Measurements from ENCODE around the gene NGDN.

The NGDN gene

DNA sequence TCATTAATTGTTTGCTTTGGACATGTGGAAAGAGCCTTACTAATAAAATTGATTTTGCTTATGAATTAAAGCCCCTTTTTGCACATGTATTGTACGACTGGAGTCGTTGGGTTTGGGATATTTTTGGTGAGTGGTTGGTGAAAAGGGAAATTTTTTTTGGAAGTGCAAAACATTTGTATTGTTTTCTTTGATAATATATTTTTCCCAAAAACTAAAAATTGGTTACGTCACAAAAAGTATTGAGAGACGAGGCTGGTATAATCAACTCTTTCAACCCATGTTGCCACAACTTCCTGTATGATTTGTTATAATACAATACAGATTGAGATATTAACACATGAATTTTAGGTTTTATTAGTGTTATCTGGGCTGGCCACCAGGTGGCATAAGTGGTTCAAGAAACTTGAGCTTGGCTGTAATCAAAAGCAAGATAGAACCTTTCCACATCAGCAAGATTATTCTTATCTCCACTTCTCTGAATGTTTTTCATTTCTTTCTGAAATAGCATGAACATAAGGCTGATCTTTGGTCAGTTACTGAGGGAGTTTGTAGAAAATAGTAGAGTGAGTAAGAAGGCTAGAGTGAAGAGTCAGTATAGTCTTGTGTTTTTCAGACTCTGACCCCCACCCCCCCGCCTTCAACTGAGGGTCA lies 8.7 kb downstream of the NGDN start:
- DNase-seq, result peak; percentile 68

DNA sequence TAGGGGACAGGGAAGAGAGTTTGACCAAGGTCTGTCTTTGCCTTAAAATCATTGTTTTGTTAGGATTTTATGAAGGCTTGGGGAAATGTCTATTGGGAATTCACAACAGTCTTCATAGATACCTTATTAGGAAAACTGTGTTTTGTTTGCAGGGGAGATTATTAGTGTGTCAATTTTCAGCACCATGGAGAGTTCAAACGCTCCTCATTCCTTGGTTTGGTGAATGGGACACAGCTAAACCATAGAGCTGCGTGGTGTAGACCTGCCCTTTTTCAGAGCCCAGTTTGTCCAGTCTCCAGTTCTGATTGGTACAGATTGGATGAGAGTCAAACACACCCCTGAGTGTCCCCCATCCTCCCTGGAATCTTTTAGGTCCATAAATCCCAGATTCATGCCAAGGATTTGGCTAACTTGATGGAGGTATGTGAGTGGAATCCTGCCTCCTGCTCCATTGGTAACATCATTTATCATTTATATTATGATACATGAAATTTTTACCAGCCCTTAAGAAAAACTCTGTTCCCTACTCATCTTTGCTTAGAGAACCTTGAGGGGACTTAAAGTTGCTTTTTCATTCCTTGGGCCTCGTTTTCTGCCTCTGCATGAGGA lies 12.0 kb downstream of the NGDN start:
- no peak for DNase-seq

DNA sequence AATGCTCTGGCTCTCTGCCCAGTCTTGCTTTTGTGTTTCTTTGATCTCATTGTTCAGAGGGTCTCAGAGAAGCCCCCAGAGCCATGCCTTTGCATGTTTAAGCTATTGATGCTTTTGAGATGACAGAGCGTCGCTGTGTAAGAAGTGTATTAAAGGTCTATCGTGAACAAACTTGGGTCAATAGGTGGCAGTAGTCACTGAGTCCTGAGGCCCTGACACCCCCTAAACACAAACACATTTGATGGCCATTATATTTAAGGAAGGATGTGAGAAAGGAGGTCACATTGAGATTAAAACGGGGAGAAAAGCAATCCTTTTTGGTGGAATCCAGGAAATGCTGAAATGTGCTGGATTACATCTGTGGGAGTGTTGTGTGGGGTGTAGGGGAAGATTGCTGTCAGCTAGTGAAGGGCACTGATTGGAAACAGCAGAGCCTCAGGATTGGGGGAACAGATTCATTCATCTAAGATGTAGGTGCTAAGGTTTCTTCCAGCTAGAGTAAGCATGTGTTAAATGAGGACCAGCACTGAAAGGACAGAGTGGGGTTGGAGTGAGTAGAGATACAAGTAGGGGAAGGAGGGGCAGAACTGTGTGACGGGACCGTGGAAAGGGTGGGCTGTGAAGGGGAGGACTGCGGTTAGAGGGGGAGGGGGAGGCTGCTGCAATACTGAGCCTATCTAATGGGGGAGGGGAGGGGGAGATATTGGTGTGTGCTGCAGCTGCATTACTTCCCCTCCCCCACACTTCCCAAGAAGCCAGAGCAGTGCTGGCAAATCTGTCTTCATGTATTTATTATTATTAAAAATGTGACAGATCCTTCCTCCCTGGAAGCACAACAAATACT lies 12.7 kb downstream of the NGDN start:
- no peak for DNase-seq

DNA sequence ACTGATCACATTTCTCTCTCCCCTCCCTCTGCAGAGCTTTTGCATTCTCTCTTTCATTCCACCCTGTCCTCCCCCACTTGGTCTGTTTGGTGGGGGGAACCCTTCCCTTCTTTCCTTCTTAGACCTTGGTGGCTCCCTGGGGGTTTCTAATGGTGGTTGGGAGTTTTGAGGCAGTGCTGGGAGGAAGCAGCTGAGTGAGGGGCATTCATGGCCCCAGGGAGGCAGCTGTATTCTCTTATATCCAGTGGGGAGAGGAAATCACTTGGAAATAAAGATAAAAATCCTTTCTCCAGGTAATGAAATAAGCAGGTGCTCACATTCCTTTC lies 13.3 kb downstream of the NGDN start:
- no peak for DNase-seq

DNA sequence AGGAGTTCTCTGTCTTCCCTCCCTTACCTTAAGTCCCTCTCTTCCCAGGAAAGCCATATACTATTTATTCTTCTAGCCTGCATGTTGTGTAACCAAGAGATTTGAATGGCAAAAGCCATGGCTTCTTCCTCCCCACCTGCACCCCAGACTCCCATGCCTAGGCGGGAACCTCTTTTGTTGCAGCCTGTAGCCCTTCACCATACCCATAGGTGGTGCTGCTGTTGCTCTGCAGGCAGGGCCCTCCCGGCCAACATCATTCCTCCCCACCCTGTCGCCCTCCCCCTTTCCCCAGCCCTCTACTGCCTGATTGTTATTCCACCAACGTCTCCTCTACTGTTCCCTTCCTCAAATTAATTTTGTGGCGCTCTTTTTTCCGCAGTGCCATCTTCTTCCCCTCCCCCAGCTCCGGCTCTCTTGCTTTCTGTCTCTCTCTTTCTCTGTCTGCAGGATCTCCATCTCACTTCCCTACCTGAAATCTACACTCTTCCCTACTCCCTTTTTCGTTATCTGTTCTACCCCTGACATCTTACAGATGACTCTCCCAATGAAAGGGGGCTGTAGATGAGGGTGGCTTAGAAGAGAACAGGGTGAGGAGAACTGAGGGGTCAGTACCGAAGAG lies 13.8 kb downstream of the NGDN start:
- no peak for DNase-seq

DNA sequence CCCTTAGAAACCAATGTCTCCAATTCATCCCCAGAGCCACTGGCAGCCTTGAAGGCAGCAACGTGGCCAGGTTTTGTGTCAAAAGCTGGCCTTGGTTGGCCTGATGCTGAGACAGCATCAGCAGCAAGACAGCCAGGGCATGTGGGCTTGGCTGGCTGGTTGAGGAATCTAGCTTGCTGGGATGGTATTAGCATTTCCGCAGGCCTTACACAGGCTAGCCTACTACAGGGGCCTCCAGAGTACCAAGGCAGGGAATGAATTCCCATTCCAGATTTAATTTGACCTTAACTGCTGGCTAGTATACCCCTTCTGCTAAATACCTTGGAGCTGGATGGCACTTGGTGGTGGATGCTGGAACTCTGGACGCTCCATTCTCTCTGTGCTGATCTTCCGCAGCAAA lies 15.8 kb downstream of the NGDN start:
- DNase-seq, result no peak

DNA sequence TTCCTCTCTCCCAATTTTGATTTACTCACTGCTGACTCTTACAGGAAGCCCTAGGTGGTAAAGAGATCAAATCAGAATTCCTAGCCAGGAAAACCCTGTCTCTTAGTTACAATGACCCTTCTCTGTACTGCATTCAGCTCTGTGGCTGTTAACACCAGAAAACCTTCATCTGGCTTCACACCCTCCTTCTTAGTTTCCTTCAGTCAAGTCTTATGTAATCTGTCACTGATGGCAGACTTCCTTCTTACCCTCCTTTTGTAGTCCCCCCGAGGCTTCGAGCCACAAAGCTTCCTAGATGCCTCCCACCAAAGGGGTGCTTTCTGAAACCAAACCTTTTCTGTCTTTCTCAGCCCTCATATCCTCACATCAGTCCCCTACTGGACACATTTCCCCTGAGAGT lies 16.5 kb downstream of the NGDN start:
- no peak for DNase-seq

DNA sequence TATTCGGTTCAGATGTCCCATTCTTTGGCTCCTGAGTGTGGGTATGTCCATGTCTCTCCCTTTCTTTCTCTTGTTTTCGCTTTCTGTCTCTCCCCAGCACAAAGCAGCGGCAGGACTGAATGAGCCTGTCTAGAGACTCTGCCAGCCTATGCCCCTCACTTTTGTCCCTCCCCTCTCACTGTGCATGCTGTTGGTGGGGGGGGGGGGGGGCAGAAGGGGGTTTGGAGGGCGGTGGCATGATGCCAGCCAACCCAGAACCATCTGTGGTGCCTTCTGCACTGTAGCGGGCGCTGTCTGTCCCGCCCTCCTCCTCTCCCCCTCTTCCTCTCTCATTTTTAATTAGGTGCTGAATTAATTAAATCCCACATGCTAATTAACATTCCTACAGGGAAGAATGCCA lies 17.7 kb downstream of the NGDN start:
- DNase-seq, result no peak

DNA sequence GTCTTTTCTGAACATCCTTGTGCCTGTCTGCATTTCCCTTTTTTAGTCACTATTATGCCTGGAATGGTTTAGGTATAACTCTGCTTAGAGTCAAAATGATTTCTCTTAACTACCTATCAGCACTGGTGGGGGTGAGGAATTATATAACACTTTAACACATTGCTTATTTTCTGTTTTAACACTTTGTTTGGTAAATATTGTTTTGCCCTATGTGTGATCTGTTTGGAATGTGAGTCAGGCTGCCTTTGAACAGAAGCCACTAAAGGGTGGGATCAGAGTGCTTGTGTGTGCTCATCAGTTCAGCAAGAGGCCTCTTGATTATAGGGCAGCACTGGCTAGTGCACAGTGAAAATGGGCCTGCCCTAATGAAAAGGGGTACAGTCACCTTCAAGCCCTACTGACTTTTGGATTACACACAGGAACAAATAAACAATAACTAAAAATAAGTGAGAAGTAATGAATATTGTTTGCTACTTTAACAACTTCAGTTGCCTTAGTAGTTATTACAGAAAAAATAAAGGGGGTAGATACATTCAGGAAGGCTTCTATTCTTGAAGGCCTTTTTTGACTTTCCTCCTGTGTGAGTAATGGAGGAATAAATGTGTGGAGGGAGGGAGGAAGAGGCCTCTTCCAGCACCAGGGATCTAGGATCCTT lies 23.2 kb downstream of the NGDN start:
- no peak for DNase-seq

DNA sequence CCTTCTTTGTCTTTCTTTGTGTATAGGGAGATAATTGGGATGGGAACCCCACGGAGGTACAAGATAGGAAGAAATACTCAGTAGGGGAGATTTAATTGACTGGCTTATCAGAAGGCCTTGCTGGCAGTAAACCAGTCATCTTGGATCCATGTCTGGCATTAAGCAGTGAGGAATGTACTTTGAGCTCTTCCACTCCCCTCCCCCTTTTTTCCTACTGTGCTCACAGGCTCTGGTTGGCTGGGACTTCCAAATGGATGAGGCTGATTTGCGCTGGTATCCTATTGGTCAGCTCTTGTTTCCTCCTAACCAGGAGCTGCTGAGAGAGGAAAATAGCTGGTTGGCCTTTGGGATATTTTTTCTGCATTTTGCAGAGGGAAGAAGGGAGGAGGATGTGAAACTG lies 24.7 kb downstream of the NGDN start:
- no peak for DNase-seq

DNA sequence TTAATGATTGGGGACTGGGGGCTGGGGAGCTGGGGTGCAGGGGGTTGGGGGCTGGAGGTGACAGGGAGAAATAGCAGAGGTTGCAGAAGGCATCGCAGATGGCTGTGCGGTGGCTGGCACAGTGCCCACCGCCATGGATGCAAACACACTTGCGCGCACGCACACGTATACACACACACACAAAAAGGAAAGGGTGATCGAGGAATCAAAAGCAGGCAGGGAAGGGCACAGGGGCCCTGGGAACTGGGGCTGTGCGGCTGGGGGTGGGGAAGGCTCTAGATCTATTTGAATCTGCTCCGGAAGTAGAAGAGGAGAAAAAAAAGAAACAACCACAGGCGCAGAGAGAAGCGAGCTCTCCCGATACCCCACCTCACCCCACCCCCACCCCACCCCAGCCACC lies 42.7 kb downstream of the NGDN start:
- no peak for DNase-seq

DNA sequence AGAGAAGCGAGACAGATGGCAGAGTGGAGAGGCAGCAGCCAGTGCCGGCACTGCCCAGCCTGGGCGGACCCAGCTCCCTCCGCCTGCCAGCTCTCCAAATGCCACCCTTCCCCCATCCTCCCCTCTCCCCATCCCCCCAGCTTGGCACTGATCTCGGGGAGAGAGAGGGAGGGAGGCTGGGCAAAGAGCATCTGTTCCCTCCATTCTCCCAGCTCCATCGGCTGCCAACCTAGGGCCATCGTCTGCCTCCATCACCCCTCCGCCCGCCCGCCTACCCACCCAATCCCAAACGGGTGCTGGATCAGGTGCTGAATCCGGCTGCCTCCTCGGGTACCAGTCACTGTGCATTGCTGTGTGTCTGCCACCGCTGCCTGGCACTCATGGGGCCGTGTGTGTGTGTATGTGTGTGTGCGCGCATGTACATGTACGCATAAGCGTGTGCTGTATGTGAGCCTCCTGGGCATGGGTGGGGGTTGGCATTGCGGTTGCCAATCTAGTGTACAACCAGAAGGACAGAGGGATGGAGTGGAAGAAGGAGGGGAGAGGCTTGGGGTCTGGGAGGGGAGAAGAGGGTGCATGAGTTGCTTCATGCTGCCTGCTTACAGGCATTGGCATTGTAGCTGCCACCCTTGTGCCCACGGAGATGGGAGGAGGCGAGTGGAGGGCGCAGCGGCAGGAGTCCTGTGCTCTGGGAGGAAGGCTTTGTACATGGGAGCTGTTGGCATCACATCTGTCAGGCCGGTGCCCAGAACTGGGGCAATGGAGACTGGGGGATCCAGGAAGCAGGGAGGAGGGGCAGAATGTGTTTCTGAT lies 43.7 kb downstream of the NGDN start:
- DNase-seq, result no peak

DNA sequence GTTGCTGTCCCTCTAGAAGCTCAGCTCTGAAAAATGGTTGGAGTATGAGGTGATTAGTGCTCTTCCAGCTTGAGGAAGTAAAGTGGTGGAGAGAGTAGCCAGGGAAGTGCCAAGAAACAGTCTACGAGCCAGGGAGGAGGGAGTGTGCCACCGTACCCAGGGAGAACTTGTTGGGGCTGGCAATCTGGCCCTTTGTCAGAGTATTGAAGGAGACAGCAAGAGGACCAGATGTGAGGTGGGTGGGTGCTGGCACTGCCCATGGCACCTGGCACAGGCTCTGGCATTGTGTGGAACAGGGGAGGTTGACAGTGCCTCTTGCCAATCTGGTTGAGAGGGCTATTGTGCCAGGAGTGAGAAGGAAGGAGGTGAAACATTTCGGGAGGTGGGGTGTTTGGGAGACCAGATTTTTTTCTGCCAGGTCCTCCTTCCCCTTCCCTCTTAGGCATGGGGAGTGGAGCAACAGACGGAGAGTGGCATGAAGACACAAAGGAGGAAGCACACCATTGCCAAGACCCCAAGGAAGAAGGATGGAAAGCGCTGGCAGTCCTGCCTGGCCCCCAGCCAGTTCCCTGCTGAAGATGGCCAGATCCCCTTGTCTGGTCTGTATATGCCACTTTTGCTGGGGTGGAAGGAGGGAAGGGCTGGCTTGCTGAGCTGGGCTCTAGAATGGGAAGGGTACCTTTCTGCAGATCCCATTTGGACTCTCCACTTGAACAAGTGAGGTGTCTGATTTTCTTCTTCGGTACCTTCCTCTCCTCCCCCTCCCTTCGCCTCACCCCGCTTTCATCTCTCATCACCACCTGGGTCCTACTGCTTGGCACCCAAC lies 44.5 kb downstream of the NGDN start:
- no peak for DNase-seq

DNA sequence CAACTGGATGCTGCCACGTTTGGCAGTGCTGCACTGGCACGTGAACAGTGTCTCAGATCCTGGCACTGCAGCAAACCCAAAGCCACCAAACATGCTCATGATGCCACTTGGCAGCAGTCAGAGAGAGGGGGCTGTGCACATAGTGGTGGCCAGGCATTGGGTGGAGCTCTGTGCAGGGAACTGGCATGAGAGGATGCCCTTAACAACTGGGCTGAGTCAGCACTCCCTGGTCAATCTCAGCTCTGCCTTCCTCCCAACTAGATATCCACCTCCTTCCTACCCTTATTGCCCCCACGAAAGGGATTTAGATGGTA lies 45.1 kb downstream of the NGDN start:
- no peak for DNase-seq

DNA sequence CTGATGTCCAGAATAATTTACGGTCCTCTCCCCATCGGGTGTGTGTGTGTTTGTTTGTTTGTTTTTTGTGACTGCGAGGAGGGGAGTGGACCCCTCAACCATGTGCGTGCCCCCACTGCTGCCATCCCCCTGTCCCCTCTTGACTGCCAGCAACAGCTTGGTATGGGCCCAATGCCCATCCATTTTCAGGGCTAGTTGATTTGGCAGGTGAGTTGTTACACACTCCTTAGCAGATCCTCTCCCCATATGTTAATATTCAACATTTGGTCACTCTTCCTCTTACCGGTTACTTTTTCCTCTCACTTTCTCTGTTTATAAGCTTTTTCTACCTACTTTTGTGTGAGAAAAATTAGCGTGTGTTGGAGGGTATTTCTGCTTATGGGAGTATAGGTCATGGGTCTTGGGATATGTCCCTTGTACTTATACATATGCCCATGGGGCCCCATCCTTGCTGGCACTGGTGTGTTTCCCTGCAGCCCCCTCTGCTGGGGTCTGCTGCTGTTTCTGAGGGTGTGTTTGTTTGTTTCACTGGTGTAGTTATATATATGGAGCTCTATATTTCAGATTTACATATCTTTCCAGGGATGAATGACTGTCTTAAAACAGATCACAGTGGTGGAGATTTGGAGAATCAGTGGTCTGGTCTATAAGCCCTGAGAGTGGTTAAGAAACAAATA lies 48.3 kb downstream of the NGDN start:
- DNase-seq, result no peak

DNA sequence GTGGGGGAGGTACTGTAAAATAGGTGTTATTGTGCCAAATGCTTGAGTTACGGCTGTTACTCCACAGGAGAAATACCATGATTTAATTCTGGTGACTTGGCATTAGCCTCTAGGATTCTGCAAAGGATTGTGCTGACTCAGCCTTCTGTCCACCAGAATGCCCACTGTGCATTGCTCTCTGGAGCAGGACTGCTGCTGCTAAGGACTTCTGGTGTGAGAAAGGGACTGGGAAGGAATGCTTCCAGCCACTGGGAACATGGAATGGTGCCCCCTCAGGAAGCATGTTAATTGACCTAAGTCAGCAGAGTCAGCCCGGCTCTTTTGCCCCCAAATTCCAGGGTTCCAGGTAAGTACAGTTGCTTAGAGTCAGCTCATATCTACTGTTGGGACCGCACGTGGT lies 49.2 kb downstream of the NGDN start:
- no peak for DNase-seq

DNA sequence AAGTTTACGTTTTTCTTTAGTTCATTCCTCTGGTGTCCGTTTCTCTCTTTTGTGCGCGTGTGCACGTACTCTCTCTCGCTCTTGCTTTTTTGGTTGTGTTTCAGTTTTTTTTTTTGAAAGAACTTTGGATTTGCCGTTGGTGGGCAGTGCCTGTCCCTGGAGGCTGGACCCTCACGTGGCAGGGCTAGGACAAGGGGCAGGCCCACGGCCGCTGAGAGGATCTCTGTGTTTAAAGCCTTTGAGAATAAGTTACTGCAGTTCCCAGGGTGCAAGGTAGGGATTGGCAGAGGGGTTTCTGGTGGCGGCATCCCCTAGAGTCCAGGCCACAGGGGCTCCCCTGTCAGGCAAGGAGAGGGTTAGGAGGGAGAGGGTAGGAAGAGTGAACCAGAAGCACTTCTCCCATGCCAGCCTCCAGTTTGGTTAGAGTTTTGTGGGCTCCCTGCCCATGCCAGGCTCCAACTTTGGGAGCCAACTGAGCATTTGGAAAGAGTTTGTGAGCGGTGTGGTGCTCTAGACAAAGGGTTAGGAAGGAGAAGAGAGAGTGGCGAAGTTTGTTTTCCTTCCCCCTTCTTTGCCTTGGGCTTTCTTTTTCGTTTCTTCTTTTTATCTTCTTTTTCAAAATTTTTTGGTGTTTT lies 51.5 kb downstream of the NGDN start:
- DNase-seq, result no peak

DNA sequence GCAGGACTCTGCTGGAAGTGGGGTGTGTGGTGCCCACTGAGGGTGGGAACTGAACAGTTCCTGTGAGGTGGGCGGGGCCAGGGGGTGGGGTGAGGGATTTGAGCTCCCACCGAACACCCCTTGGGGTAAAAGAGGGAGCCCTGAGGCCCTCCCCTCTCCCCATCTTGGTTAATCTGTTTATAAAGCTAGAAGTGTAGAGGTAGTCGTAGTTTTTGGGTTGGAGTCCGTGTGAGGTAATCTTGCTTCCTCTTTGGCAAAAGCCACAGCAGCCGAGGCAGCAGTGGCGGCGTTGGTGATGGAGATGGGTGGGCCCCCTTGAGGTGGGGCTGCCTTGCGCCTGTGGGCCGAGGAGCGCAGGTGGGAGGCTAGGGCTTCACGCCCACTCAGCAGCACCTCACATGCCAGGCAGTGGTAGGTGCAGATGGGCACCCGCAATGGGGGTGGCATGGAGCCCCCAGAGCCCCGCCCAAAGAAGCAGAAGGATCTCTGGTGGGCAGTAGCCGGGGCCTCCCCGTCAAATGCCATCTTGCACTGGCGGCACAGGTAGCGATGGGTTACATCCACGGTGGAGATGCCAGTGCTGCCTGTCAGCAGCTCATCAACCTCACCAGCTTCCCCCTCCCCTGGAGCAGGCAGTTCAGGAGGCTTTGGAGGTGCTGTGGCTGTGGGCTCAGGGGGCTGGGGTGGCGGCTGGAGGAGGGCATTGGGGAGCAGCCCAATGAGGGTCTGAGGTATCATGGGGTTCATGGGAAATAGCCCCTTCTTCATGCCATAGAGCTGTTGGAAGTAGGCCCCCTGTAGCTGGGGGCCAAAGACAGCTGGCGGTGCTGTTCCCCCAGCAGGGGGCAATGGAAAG lies 52.5 kb downstream of the NGDN start:
- DNase-seq, result no peak

DNA sequence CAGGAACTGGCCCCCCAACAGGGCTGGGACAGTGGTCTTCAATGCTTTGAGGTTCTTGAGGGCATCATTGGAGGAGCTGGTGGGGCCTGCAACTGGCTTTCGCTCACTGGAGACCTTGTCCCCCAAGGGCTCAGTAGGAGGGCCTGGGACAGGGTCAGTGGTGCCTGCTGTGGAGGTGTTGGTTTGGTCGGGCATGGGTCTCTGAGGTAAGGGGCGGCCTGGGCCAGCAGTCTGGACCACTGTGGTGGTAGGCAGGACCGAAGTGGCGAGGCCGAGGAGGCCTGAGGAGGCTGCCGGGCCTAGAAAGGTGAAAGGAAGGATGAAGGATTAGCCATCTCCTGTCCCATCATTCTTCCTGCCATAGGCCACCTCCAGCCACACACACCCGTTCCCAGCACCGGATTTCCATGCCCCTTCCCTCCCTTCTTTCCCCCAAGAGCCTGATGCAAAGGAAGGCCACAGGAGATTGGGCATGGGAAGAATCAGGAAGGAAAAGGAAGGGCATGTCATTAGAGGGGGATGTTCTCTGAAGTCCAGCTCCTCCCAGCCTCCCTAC lies 53.2 kb downstream of the NGDN start:
- no peak for DNase-seq
